Pancreas (tissue), 10 donors: ENCODE results near the gene MRNIP. TPM values are rescaled to one million over a fixed set of nuclear protein-coding genes. Genes with fewer than 3 reads are reported as not detected.
"Not testable (repeated sequence)": the region's sequence is repeated elsewhere in the genome, so short reads cannot be mapped to it uniquely, and the experiment has no call there.

Experiments
- ATAC-seq, 4 donors: fragments of 200-7000 bp; cut with Tn5 transposase; one replicate each; pipeline versions ENCODE4 v1.8.0 to v1.9.1; 2020; ENCODE audit warnings: mild to moderate bottlenecking in 4 of 4, moderate library complexity in 4 of 4
- DNase-seq, 6 donors: peaks; one replicate each; pipeline ENCODE4 v3.0.0-alpha.2; 2020
- FAIRE-seq: peaks from 2 replicates; lab custom pipeline; 2012; peaks lifted over from hg19 to GRCh38; lab: Jason Lieb, UNC
- H3K27ac ChIP-seq, 4 donors: fragments of 200-600 bp; sonication (generic); 1 replicate in 3 of 4; 2 replicates in 1 of 4; pipeline versions ENCODE4 v1.5.0 to v1.8.0; 2020
- H3K27me3 ChIP-seq, 4 donors: fragments of 200-600 bp; one replicate each; pipeline ENCODE4 v1.8.0; 2021
- H3K36me3 ChIP-seq, 3 donors: fragments of 200-600 bp; sonication (generic) in 1 of 3; one replicate each; pipeline versions ENCODE4 v1.5.0 to v1.8.0; 2020 to 2021
- H3K4me1 ChIP-seq, 3 donors: fragments of 200-600 bp; one replicate each; pipeline ENCODE4 v1.8.0; 2021
- H3K4me3 ChIP-seq, 4 donors: fragments of 200-600 bp; sonication (generic) in 2 of 4; one replicate each; pipeline versions ENCODE4 v1.5.0 to v1.8.0; 2020 to 2021
- H3K9me3 ChIP-seq, 4 donors: fragments of 200-600 bp; one replicate each; pipeline ENCODE4 v1.8.0; 2021
- CTCF ChIP-seq, 4 donors: fragments of 200-600 bp; sonication (generic) in 3 of 4; IDR thresholded peaks; one replicate each; pipeline versions ENCODE4 v1.5.0 to v1.8.0; 2021; ENCODE audit warnings: antibody characterized with exemption in 4 of 4
- WGBS, 2 donors: extraction: QIAGEN DNeasy Blood & Tissue Kit; methylation state at CpG; one replicate each; pipeline ENCODE4 v1.1.7; 2013; 5-methylcytosine and 5-hydroxymethylcytosine counted together
- intact Hi-C, 3 donors: fragments of 100-400 bp; cut with DNase I; formaldehyde crosslinking; loops; one replicate each; pipeline versions ENCODE4 v1.11.1 to v1.14.2; 2022
- polyA plus RNA-seq, 2 donors: library from polyadenylated mRNA; stranded (reverse); fragments of 200-250 nt; gene quantifications; one replicate each; pipeline ENCODE4 v1.2.3, GENCODE V29; 2013
- total RNA-seq, 6 donors: library from RNA; stranded (reverse); fragmentation: NEBNext Ultra II Directional in 4 of 6; extraction: Animal tissue kit (Norgen Biotek cat#: 25700) in 4 of 6; gene quantifications; one replicate each; pipeline versions ENCODE4 v1.2.1 to v1.2.4, GENCODE V29; 2021 to 2023
- donor health status: healthy with polysubstance abuse.
- donor health status: DM: no; HTN: no; CAD: no; lungs with moderate emphysema.
- donor health status: DM: no; HTN: no; CAD: no.
- donor health status: control.
- donor health status: control.
- donor health status: Bipolar disorder and iron deficiency.
- donor health status: DM: yes; HTN: yes; CAD: no.
- donor health status: DM: no; HTN: no; CAD: no.
- donor health status: DM: no; HTN: no; CAD: no.
- donor health status: DM: yes; HTN: yes; CAD: no.

The MRNIP gene
- total and polyA plus RNA-seq, 8 donors, result 8.6 to 53.1 (median 16.9) TPM

GRCh38 chr5:179872055-179872827 lies 13.6 kb upstream of the MRNIP start:
- Histone ChIP-seq H3K36me3 (peaks cover 5 to 38% (median 20%) of the 10 kb centered on the region in 3 donors), H3K9me3 (no peaks in the 10 kb centered on the region), H3K4me1 (no peaks in the 10 kb centered on the region), H3K27ac (no peak overlapping the region), H3K4me3 (no peak overlapping the region), H3K27me3 (no peaks in the 10 kb centered on the region)
- no peak for ATAC-seq
- intact Hi-C loops, result no loop called here
- TF ChIP-seq CTCF (IDR thresholded peaks at IDR 0.05), result no peak
- WGBS, 2 donors, result 94 to 95% methylated on average over 13 to 16 of the region's 18 CpGs
- peak in 1 of 6 donors; percentile 49 for DNase-seq
- FAIRE-seq, result no peak

GRCh38 chr5:179871533-179871932 lies 12.9 kb upstream of the MRNIP start:
- H3K4me3 ChIP-seq, FAIRE-seq, ATAC-seq, H3K27ac ChIP-seq, intact Hi-C loops, H3K4me1 ChIP-seq, H3K9me3 ChIP-seq, H3K27me3 ChIP-seq: not testable (repeated sequence)
- DNase-seq, result peak in 1 of 6 donors; percentile 35
- peaks cover 5 to 42% (median 20%) of the 10 kb centered on the region in 3 donors for H3K36me3 ChIP-seq
- 95 to 96% methylated on average over 14 of the region's 14 CpGs for WGBS, 2 donors

GRCh38 chr5:179870952-179871351 lies 12.3 kb upstream of the MRNIP start:
- no peaks in the 10 kb centered on the region for H3K27me3 ChIP-seq
- WGBS, 2 donors, result 96 to 98% methylated on average over 3 of the region's 3 CpGs
- peak in 1 of 6 donors; percentile 4 for DNase-seq
- H3K4me1 ChIP-seq, result no peaks in the 10 kb centered on the region
- H3K36me3 ChIP-seq, result peaks cover 5 to 42% (median 20%) of the 10 kb centered on the region in 3 donors
- no peak overlapping the region for H3K27ac ChIP-seq
- no peak for TF ChIP-seq CTCF (IDR thresholded peaks at IDR 0.05)
- H3K4me3 ChIP-seq, result no peak overlapping the region
- no peak for FAIRE-seq
- no peak for ATAC-seq
- intact Hi-C loops, result no loop called here
- H3K9me3 ChIP-seq, result no peaks in the 10 kb centered on the region

GRCh38 chr5:179870403-179870903 lies 11.8 kb upstream of the MRNIP start:
- peak in 5 of 6 donors; percentile 28 to 67 (median 55) for DNase-seq
- Histone ChIP-seq H3K27ac (no peak overlapping the region), H3K4me3 (no peak overlapping the region), H3K9me3 (no peaks in the 10 kb centered on the region), H3K36me3 (peaks cover 5 to 43% (median 20%) of the 10 kb centered on the region in 3 donors), H3K27me3 (no peaks in the 10 kb centered on the region), H3K4me1 (no peaks in the 10 kb centered on the region)
- intact Hi-C loops, result no loop called here
- 84 to 93% methylated on average over 17 of the region's 17 CpGs for WGBS, 2 donors
- peak in 1 of 4 donors; percentile 18 for TF ChIP-seq CTCF (IDR thresholded peaks at IDR 0.05)
- FAIRE-seq, result no peak
- ATAC-seq, result peak in 3 of 4 donors; percentile 44 to 75 (median 54)

GRCh38 chr5:179869641-179870402 lies 11.2 kb upstream of the MRNIP start:
- H3K4me3 ChIP-seq, result no peak overlapping the region
- intact Hi-C loops, result no loop called here
- H3K9me3 ChIP-seq, result no peaks in the 10 kb centered on the region
- ATAC-seq, result no peak
- no peak overlapping the region for H3K27ac ChIP-seq
- H3K36me3 ChIP-seq, result peaks cover 5 to 45% (median 18%) of the 10 kb centered on the region in 3 donors
- H3K4me1 ChIP-seq, result no peaks in the 10 kb centered on the region
- H3K27me3 ChIP-seq, result no peaks in the 10 kb centered on the region
- FAIRE-seq, result no peak
- TF ChIP-seq CTCF (IDR thresholded peaks at IDR 0.05), result no peak
- WGBS, 2 donors, result 90 to 93% methylated on average over 16 of the region's 16 CpGs
- peak in 1 of 6 donors; percentile 43 for DNase-seq
